Activated CD4-positive, alpha-beta T cell treated with anti-CD3 and anti-CD28 coated beads for 1 hour (primary cell): Measurements from ENCODE around the gene PABPN1L.

Experiments used
- DNase-seq: peaks from one replicate; pipeline ENCODE4 v3.0.0-alpha.2; 2020

The PABPN1L gene

DNA sequence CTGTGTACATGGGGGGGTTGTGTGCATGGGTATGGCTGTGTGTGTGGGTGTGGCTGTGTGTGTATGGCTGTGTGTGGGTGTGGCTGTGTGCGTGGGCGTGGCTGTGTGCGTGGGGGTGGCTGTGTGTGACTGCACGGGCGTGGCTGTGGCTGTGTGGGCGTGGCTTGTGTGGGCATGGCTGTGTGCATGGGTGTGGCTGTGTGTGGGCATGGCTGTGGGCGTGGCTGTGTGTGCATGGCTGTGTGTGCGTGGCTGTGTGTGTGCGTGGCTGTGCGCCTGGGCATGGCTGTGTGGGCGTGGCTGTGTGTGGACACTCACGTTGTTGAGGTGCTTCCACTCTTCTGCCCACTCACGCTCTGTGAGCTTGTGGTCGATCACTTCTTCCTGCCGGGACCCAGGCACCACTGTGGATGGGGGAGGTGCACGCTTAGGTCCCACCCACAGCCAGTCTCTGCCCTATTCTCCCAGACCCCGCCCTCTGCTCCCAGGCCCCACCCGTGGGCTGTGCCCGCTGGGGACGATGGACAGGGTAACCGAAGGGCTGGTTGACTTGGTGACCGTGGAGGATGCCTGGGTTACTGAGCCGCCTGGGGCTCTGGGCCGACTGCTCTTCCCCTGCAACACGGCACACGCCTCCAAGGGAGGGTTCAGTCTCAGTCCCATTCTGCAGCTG lies 16.0 kb upstream of the PABPN1L start:
- DNase-seq = no peak

DNA sequence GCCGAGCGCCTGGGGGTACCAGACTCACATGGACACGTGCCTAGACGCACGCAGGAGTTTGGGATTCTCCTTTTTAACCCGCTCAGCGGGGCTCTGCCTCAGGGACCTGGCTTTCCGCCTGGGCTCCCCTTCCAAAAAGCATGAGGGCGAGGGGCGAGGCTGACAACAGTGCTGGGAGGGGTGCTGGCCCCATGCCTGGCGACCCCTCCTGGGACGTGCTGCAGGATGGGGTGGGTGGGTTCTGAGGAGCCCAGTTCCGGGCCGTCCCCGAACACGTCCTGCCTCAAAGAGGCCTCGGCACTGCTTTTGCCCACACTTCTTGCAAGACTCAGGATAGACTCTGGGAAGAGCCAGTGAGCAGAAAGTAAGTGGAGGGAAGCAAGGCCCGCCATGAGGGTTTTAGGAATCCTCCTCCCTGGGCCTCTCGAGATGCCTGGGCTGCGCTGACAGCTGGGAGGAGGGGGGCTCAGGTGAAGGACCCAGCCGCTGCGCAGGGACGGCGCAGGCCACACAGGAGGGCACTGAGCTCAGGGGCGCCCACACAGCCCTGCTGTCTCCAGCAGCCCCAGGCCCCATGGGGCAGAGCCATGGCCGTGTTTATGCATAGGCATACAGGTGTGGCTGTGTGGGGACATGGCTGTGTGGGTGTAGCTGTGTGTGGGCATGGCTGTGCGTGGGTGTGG lies 15.4 kb upstream of the PABPN1L start:
- no peak for DNase-seq

DNA sequence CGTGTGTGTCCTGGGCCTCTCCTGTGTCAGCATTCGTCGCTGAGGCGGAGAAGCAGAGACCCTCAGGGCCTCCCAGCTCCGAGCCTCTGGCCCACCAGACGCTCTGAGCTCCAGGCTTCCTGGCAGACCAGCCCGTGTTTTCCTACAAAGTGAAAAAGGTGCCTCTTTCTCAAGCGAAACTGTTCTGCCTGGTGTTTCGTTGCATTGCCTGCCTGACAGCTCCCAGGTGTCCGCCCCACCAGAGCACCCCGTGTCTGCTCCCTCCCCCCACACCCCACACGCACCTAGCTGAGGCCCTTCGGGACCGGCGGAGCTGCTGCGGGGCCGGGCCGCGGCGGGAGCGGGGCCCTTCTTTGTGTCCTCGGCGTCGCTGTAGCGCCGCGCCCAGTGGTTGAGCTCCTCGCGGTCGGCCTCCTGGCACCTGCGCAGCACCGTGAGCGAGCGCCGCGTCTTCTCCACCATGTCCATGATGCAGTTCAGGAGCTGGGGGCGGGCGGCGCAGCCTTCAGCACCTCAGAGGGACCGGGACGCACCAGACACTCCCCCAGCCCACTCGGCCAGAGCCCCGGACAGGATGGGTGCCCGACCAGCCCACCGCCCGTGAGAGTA lies 14.7 kb upstream of the PABPN1L start:
- DNase-seq = no peak

DNA sequence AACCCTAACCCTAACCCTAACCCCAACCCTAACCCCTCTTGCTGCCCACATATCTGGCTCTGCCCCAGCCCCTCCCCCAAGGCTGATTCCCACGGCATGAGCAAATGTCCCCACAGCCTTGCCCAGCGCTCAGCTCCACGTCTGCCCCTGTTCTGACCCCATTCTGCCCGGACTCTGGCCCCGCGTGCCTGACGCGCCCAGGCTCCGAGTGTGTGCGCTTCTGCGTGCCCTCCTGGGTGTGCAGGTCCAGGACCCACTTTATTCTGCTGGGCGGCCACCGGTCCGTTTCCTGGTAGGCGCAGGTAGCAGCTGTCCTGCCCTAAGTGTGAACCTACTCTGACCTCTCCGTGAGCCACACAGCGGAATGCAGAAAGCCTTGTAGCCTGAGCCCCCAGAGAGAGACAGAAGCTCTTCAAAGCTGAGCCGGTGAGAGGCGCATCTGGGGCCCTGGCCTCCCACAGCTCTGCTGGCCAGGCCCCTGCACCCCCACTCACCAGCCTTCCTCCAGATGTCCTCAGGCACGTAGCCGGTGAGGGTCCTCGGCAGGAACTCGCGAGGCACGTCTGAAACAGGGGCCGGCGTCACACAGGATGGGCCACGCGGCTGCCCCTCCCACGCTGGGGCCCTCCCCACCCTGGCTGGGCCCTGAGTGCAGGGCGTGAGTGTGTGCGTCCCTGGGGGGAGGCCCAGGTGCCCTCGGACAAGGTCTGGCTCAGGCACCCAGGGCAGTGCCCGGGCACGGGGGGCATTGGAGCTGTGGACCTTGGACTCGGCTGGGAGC lies 14.0 kb upstream of the PABPN1L start:
- DNase-seq = no peak

DNA sequence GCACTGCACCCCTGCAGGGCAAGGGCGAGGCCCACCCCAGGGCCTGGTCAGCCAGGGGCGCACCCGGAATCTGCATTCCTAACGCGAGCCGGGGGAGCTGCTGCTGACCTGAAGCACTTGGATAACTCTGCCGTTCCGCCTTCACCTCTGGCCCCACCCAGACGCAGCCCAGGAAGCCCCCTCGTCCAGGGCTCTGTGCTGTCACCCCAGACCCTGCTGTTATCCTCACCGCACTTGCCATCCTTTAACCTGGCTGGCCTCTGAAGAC lies 13.3 kb upstream of the PABPN1L start:
- no peak for DNase-seq

DNA sequence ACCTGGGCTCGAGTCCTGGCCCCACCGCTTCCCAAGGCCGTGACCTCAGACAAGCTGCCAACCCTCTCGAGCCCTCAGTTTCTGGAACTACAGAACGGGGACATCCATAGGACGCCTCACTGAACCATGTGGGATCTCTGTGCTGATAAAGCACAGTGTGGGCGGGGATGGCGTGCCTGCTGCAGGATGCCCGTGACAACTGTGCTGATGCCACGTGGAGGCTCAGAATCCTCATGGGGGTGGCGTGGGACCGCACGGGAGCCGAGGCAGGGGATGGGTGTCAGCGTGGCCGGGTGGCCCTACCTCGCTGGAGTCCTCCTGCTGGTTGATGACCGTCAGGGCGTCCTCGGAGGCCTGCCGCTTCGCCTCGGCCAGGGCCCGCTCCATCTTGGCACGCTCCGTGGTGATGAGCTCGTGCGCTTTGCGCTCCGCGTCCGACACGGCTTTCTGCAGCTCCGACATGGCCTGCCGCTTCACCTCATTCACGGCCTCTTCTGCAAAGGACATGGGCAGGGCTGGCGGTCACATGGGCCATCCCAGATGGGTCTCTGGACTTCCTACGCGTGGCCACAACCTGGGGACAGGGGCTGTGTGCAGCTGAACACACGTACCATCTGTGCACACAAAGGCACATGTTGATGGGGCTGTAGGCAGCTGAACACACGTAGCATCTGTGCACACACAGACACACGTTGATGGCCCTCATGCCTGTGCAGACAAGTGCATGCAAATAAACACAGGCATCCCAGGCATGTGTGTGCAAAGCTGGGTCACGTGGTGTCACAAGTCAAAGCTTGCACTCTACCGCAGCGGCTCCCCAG lies 12.7 kb upstream of the PABPN1L start:
- no peak for DNase-seq

DNA sequence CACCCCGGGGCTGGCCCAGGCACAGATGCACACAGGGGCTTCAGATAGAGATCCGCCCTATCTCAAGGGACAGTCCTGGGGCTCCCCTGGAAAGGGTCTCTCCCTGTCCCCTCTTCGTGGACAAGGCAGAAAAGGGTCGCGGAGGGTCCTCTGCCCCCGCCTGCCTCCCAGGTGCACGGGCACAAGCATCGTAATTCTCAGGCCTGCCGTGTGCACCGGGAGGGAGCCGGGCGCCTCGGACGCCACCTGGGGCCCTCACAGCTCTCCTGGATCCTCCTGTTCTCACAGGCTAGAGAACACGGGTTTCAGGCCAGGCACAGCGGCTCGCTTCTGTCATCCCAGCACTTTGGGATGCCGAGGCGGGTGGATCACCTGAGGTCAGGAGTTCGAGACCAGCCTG lies 11.9 kb upstream of the PABPN1L start:
- DNase-seq = no peak

DNA sequence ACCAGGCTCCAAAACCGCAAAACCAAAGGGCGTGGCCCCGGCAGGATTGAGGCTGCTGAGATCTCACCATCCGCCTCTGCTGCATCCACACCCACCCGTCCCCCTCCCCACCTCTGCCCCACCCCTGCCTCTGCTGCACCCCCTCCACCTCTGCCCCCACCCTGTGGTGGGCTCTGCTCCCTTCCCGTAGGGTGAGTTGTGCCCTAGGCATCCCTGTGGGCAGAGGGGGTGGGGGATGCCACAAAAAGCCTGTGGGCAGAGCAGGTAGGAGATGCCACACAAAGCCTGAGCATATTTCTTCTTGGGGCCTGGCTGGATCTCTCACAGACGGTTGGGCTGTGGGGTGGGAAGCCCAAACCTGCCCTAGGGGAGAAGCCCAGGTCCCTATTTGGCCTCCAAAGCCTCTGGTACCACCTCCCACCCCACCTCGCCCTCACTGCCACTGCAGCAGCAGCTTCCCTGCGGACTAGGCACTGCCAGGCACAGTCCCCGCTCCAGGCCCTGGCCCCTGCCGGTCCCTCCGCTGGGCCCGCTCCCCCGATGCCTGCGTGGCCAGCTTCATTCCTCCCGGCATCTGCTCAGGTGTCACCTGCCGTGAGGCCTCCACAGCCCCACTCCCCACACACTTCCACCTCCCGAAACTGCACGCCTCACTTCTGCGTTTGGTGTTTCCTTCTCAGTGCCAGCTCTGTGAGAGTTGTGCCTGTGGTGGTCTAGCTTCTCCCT lies 11.3 kb upstream of the PABPN1L start:
- no peak for DNase-seq

DNA sequence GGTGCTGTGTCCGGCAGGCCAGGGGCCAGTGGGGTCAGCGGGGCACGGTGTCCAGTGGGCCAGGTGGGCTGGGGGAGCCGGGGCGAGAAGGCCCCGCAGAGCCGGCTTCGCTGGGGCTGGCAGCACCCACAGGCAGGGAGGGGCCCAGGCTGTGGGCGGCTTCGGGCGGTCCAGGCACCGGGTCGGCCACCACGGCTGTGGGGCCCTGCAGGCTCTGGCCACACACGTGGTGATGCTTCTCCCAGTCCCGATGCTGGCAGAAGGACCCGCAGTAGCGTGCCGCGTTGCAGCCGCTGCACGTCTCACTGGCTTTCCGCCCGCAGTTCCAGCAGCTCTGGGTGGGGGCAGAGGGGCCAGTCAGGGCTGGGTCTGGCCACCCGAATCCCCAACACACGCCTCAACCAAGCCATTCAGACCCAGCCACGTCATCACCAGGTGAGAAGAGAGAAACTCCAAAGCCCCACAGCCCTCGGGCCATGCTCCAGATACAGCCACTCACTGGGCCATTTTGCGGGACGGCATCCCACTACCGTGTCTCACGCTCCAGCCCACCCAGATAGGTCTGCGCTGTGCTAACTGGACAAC lies 10.6 kb upstream of the PABPN1L start:
- no peak for DNase-seq

DNA sequence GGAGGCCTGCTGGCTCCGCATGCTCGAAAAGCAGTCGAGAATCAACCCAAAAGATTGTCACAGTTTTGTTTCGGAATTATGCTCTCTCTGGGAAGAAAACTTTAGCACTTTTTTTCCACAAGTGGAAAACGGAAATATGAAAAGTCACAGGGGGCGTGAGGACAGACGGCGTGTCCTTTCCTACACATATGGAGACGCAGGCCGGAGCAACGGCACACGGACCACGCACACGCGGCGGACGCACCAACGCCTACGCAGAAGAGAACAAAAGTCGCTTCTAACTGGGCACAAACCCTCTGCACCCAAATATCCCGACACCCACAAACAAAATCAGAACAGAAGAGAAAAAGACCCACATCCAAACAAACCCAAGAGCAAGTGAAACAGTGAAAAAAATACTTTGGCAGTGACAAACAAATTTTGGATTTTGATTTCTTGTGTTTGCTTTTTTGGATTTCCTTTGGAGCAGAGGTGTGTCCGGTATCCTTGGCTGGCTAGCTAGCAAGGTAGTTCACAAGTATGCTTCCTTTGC lies 9.3 kb upstream of the PABPN1L start:
- no peak for DNase-seq

DNA sequence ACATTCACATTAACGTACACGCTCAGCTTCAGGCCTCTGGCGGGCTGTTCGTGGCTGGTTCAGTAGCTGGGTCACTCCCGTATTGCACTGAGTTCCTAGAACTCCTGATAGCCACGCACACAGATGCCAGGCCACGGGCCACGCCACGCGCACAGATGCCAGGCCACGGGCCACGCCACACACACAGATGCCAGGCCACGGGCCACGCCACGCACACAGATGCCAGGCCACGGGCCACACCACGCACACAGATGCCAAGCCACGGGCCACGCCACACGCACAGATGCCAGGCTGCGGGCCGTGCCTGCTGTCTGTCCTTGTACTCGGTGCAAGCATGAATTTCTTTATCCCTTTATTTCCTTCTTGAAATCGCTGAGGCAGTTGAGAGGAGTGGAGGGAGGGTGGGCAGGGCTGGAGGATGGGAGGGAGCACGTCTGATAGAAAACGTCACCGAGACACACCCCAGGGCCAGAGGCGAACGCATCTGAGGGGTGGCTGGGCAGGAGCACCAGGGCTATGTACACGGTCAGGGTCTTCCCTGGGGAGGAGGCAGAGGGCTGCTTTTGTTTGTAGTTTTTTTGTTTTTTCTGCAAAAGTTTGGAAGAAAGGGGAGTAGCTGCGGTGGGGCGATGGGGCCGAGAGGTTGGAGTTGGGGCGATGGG lies 8.6 kb upstream of the PABPN1L start:
- DNase-seq = no peak

DNA sequence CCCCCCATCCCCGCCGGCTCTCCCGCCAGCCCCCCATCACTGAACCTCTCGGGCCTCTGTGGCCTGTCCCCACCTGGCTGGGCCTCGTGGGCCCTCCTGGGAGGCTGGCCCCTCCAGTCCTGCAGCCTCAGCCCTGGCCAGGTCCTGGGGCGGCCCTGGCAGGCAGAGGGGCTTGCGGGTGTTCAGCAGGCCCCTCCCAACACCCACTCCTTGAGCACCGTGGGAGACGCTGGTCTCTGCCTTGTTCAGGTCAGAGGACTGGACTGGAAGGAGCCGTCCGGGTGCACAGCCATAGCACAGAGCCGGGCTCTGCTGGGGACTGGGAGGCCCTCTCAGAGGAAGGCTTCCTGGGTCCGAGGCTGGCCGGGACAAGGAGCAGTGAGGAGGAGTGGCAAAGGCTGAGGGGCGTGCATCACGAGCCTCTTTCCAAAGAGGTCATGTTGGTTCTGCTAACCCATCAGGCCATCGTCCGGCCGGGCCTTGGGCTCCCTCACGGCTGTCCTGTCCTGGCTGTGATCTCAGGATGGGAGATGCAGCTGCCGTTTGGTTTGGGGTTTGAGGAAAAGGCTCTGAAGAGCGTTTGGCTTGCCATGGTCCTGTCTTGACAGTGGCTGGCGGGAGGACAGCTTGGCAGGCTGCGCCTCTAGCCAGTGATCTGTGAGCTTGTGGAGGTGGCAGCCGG lies 6.3 kb upstream of the PABPN1L start:
- no peak for DNase-seq

DNA sequence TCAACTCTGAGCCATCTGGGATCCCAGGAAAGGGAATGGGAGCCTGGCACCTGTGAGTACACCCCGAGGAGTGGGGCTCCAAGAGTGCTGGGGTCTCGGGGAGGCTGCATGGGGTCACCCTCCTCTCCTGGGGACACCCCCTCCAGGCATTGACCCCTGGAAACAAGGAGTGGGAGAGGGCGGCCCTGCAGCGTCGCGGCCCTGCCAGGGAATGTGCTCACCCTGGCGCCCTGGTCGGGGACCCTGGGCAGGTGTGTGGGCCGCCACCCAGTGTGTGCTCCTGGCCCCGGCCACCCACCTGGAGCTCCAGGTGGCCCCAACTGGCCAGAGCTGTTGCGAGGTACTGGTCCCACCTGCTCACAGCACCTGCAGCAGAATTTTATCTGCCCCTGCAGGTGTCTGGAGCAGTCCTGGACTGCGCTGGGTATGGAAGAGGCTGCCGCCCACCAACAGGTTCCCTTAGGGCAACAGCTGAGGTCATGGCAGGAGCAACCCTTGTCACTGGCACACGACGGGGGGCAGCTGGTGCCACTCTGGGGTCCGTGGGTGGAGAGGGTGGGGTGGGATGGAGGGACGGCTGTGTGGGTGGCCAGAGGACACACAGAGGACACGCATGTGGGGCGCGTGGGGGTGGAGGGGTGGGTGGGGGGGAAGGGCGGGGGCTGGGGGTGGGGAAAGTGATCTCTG lies 5.4 kb upstream of the PABPN1L start:
- DNase-seq = no peak

DNA sequence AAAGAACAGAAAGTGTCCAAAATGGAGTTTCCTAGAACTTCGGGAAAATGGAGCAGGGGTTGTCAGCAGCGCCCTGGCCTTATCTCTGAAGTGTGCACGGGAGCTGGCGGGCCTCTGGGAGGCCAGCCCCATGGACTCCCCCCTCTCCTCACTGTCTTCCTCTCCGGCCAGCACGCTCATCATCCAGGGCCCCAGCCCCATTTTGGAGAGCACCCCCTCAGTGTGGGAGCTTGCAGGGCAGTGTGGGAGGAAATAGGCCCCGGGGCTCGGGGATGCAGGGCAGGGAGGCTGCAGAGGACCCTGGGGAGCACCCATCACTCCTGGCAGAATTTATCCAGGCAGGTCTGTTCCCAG lies 4.9 kb upstream of the PABPN1L start:
- no peak for DNase-seq

DNA sequence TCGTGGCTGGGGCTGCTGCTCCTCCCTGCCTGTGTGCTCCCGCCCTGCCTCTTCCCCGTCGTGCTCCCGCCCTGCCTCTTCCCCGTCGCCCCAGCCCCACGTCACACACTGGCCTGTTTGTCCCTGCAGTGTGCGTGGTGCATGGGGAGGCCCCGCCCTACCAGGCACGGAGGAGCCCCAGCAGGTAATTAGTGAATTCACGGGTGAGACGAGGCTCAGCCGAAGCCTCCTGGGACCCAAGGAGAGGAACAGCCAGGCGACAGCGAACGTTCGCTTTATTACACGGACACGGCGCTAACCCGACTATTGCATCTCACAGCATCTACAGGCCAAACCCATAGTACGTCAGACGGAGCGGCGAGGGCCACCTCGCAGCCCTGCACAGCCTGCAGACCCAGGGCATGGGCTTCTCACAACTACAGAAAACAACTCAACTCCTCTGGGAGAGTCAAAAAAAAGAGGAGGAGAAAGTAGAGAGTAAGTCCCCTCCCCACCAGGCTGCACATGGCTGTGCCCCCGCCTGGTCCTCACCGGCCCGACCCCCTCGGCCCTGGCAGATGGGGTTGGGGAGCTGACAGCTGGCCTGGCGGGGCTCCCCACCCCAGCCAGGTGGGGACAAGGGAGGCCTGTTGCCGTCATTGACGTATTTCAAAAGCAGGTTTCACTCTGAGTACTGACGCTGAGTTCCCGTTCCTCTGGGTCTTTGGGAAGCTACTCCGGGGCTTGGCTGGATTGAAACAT lies 4.3 kb upstream of the PABPN1L start:
- DNase-seq = no peak

DNA sequence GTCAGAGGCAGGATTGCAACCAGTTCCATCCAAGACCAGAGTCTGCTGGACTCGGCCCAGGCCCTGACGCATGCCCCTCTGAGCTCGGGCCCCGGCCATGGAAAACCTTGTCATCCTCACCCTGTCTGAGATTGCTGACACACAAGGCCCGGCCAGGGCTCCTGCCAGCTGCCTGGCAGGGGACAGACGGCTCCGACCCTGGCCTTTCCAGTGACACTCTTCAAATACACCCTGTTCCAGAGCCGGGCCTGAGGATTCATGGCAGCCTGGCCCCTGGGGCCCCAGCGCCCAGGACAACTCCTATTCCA lies 3.2 kb upstream of the PABPN1L start:
- no peak for DNase-seq

DNA sequence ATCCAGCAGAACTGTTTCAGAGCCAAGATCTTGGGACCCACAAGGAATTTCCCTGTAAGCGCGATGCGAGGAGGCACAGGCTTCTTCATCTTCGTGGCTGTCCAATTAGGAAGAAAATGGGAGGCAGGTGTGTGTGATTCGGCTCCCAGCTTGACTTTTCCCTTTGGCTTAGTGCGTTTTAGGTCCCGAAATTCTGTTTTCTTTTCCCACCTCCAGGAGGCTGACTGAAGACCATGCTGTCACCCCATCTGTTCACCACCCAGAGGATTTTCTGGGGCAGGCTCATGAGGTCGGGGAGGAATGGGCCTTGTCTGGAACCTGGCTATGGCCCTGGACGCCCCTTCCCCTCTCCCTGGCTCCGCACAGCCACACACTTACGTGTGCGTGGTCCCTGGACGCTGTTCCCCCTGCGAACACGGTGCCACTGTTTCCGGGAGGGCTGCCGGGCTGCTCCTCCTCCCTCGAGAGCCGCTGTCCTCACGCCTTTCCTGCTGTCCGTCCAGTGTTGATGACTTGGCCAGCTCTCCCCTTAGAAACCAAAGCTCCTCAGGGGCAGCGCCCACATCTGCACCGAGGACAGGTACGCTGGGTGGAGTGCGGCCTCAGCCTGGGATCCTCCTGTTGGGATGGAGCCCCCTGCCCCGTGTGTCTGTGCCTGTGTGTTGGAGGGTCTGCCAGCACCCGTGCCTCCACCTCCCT lies 2.7 kb upstream of the PABPN1L start:
- no peak for DNase-seq

DNA sequence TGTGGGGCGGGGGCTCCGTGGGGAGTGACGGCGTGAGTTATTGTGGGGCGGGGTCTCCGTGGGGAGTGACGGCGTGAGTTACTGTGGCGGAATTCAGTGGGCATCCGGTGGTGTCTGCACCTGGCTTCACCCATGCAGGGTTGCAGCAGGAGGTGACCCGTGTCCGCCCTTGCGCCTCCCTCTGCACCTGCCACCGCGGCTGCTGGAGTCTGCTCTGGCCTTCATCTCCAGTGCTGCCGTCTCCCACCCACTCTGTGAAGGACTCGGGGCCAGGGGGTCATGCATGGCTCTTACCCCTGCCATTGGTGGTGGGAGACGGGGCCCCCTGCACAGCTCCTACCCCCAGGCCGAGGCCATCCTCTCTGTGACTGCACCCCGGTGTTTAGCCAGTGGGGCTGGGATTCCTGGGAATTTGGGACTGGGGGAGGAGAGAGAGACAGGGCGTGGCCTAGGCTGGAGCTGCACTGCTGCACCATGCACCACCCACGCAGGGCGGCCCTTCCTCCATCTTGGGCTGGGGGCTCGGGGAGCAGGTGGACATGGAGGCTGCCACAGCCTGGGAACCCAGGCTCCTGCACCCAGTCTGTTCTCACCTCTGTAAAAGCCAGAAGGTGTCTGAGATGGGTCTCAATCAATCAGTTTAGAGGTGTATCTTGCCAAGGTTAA lies 1.3 kb upstream of the PABPN1L start:
- DNase-seq = no peak
